ENCODE measurements around the gene CMC2. TPM values are rescaled to one million over a fixed set of nuclear protein-coding genes. Genes with fewer than 3 reads are reported as not detected.

The CMC2 gene
- polyA plus RNA-seq, 1 donor (not counting 4 experiments of a cell fraction or from before 2014, with no cell fraction given), result 91.8 TPM

GRCh38 chr16:80989801-80990200 lies 16.9 kb downstream of the CMC2 start:
- Histone ChIP-seq H3K27me3 (ENCODE audit: control insufficient read depth, extremely low read depth, insufficient read depth, low read length) (no peaks in the 10 kb centered on the region), H3K36me3 (ENCODE audit: control insufficient read depth in 2 of 2, extremely low read depth in 1 of 2, insufficient read depth in 2 of 2, low read length in 2 of 2) (peaks cover 0 to 6% of the 10 kb centered on the region in 2 experiments), H2AFZ (ENCODE audit: control insufficient read depth, low read length) (no peak overlapping the region), H3K4me2 (ENCODE audit: control insufficient read depth, extremely low read depth, insufficient read depth, low read depth, low read length) (no peak overlapping the region), H3K9ac (ENCODE audit: control insufficient read depth, extremely low read depth, insufficient read depth, low read length) (no peak overlapping the region), H3K27ac (ENCODE audit: control insufficient read depth, insufficient read depth, low read length) (no peak overlapping the region), H3K79me2 (ENCODE audit: control insufficient read depth, insufficient read depth, low read length) (peaks cover 44% of the 10 kb centered on the region), H3K9me3 (ENCODE audit: control insufficient read depth, low read depth, low read length) (no peaks in the 10 kb centered on the region), H3K9me1 (ENCODE audit: control insufficient read depth, extremely low read depth, insufficient read depth, low read length) (no peaks in the 10 kb centered on the region), H3K4me3 (ENCODE audit: control insufficient read depth in 2 of 3, extremely low read depth in 1 of 3, insufficient read depth in 2 of 3, low read depth in 1 of 3, low read length in 3 of 3) (no peak overlapping the region), H3K4me1 (ENCODE audit: control insufficient read depth, extremely low read depth, insufficient read depth, low read length) (peaks cover 19% of the 10 kb centered on the region), H4K20me1 (ENCODE audit: control insufficient read depth, extremely low read depth, insufficient read depth, low read length) (no peaks in the 10 kb centered on the region)
- FAIRE-seq (no peak), DNase-seq (ENCODE audit: low read depth, low spot score) (no peak)
- dilution Hi-C loops (cut with MboI; ENCODE audit: extremely low pct_ligation_motif_present, low sequenced_read_pairs), result no loop called here
- TF ChIP-seq, protein P1, sequence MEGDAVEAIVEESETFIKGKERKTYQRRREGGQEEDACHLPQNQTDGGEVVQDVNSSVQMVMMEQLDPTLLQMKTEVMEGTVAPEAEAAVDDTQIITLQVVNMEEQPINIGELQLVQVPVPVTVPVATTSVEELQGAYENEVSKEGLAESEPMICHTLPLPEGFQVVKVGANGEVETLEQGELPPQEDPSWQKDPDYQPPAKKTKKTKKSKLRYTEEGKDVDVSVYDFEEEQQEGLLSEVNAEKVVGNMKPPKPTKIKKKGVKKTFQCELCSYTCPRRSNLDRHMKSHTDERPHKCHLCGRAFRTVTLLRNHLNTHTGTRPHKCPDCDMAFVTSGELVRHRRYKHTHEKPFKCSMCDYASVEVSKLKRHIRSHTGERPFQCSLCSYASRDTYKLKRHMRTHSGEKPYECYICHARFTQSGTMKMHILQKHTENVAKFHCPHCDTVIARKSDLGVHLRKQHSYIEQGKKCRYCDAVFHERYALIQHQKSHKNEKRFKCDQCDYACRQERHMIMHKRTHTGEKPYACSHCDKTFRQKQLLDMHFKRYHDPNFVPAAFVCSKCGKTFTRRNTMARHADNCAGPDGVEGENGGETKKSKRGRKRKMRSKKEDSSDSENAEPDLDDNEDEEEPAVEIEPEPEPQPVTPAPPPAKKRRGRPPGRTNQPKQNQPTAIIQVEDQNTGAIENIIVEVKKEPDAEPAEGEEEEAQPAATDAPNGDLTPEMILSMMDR (optimal IDR thresholded peaks at IDR 0.05 in 1 of 3, IDR thresholded peaks at IDR 0.05 in 1 of 3, conservative IDR thresholded peaks at IDR 0.05 in 1 of 3; ENCODE audit: extremely low read depth in 1 of 3, insufficient read depth in 2 of 3, low read length in 3 of 3), result no peak
- TF ChIP-seq EZH2 (IDR thresholded peaks at IDR 0.05; ENCODE audit: low read length), result no peak

DNA sequence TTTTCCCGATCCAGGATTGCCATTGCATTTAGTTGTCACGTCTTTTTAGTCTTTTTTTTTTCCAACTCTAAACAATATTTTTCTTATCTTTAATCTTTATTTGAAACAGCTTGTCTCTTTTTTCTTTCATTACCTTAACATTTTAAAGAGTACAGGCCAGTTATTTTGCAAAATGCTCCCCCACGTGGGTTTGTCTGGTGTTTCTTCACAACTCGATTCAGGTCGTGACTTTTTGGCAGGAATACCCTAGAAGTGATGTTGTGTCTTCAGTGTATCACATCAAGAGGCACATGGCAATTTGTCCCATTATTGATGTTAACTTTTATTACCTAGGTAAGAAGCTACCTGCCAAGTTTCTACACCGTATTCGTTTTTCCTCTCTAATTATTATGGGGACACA lies 17.9 kb downstream of the CMC2 start:
- TF ChIP-seq, protein P1 (optimal IDR thresholded peaks at IDR 0.05 in 1 of 3, IDR thresholded peaks at IDR 0.05 in 1 of 3, conservative IDR thresholded peaks at IDR 0.05 in 1 of 3; ENCODE audit: extremely low read depth in 1 of 3, insufficient read depth in 2 of 3, low read length in 3 of 3), result no peak
- no peak for TF ChIP-seq EZH2 (IDR thresholded peaks at IDR 0.05; ENCODE audit: low read length)
- H3K4me3 ChIP-seq (ENCODE audit: control insufficient read depth in 2 of 3, extremely low read depth in 1 of 3, insufficient read depth in 2 of 3, low read depth in 1 of 3, low read length in 3 of 3), result no peak overlapping the region
- H3K4me1 ChIP-seq (ENCODE audit: control insufficient read depth, extremely low read depth, insufficient read depth, low read length), result peaks cover 9% of the 10 kb centered on the region
- no peak for DNase-seq (ENCODE audit: low read depth, low spot score)
- no peaks in the 10 kb centered on the region for H3K27me3 ChIP-seq (ENCODE audit: control insufficient read depth, extremely low read depth, insufficient read depth, low read length)
- H3K9me3 ChIP-seq (ENCODE audit: control insufficient read depth, low read depth, low read length), result no peaks in the 10 kb centered on the region
- FAIRE-seq, result no peak
- H3K4me2 ChIP-seq (ENCODE audit: control insufficient read depth, extremely low read depth, insufficient read depth, low read depth, low read length), result no peak overlapping the region
- H3K9me1 ChIP-seq (ENCODE audit: control insufficient read depth, extremely low read depth, insufficient read depth, low read length), result no peaks in the 10 kb centered on the region
- peaks cover 45% of the 10 kb centered on the region for H3K79me2 ChIP-seq (ENCODE audit: control insufficient read depth, insufficient read depth, low read length)
- dilution Hi-C loops (cut with MboI; ENCODE audit: extremely low pct_ligation_motif_present, low sequenced_read_pairs), result no loop called here
- peaks cover 0 to 6% of the 10 kb centered on the region in 2 experiments for H3K36me3 ChIP-seq (ENCODE audit: control insufficient read depth in 2 of 2, extremely low read depth in 1 of 2, insufficient read depth in 2 of 2, low read length in 2 of 2)
- H2AFZ ChIP-seq (ENCODE audit: control insufficient read depth, low read length), result no peak overlapping the region
- H4K20me1 ChIP-seq (ENCODE audit: control insufficient read depth, extremely low read depth, insufficient read depth, low read length), result no peaks in the 10 kb centered on the region
- no peak overlapping the region for H3K9ac ChIP-seq (ENCODE audit: control insufficient read depth, extremely low read depth, insufficient read depth, low read length)
- H3K27ac ChIP-seq (ENCODE audit: control insufficient read depth, insufficient read depth, low read length), result no peak overlapping the region
